Keratinocyte (primary cell): ENCODE results near the gene ITIH6. TPM values are rescaled to one million over a fixed set of nuclear protein-coding genes. Genes with fewer than 3 reads are reported as not detected.

ENCODE experiments used
- DNase-seq: peaks from one replicate; pipeline ENCODE4 v3.0.0-alpha.2; 2011; ENCODE audit warnings: low read depth, missing footprints, low spot score
- FAIRE-seq: peaks from 2 replicates; lab custom pipeline; 2011; peaks lifted over from hg19 to GRCh38; lab: Jason Lieb, UNC
- H2AFZ ChIP-seq: 2 replicates; pipeline ENCODE4 v1.6.0; 2012; ENCODE audit warnings: low read length, control low read depth, inconsistent platforms; ENCODE audit not compliant: control insufficient read depth
- H3K27ac ChIP-seq: 2 replicates; pipeline ENCODE4 v1.5.1; 2011; ENCODE audit warnings: low read length; ENCODE audit not compliant: control insufficient read depth, insufficient read depth
- H3K27me3 ChIP-seq: 3 replicates; pipeline ENCODE4 v1.6.0; 2011; ENCODE audit warnings: low read length; ENCODE audit not compliant: control insufficient read depth, insufficient read depth; ENCODE audit errors: extremely low read depth
- H3K36me3 ChIP-seq, 2 experiments: 2 replicates in 1 of 2; 3 replicates in 1 of 2; pipeline ENCODE4 v1.5.1; 2011; ENCODE audit warnings: low read length in 2 of 2, mild to moderate bottlenecking in 1 of 2; ENCODE audit not compliant: control insufficient read depth in 2 of 2, insufficient read depth in 2 of 2; ENCODE audit errors: extremely low read depth in 1 of 2
- H3K4me1 ChIP-seq: 3 replicates; pipeline ENCODE4 v1.5.1; 2011; ENCODE audit warnings: low read length; ENCODE audit not compliant: control insufficient read depth, insufficient read depth; ENCODE audit errors: extremely low read depth
- H3K4me2 ChIP-seq: 3 replicates; pipeline ENCODE4 v1.6.0; 2011; ENCODE audit warnings: low read depth, low read length; ENCODE audit not compliant: control insufficient read depth, insufficient read depth; ENCODE audit errors: extremely low read depth
- H3K4me3 ChIP-seq, 3 experiments: fragments of 200-600 bp in 1 of 3; sonication (generic) in 1 of 3; 2 replicates in 2 of 3; 3 replicates in 1 of 3; pipeline ENCODE4 v1.5.1; 2011 to 2016; ENCODE audit warnings: low read length in 3 of 3, mild to moderate bottlenecking in 3 of 3, control low read depth in 2 of 3, inconsistent platforms in 1 of 3, low read depth in 1 of 3, mixed read lengths in 1 of 3, mixed run types in 1 of 3, moderate library complexity in 1 of 3; ENCODE audit not compliant: control insufficient read depth in 2 of 3, insufficient read depth in 2 of 3; ENCODE audit errors: extremely low read depth in 1 of 3
- H3K79me2 ChIP-seq: 2 replicates; pipeline ENCODE4 v1.6.0; 2012; ENCODE audit warnings: low read length; ENCODE audit not compliant: control insufficient read depth, insufficient read depth
- H3K9ac ChIP-seq: 3 replicates; pipeline ENCODE4 v1.6.0; 2011; ENCODE audit warnings: low read length; ENCODE audit not compliant: control insufficient read depth, insufficient read depth; ENCODE audit errors: extremely low read depth
- H3K9me1 ChIP-seq: 3 replicates; pipeline ENCODE4 v1.6.0; 2011; ENCODE audit warnings: low read length; ENCODE audit not compliant: control insufficient read depth, insufficient read depth; ENCODE audit errors: extremely low read depth
- H3K9me3 ChIP-seq: 2 replicates; pipeline ENCODE4 v1.5.1; 2012; ENCODE audit warnings: low read depth, low read length; ENCODE audit not compliant: control insufficient read depth
- H4K20me1 ChIP-seq: 3 replicates; pipeline ENCODE4 v1.6.0; 2011; ENCODE audit warnings: low read length; ENCODE audit not compliant: control insufficient read depth, insufficient read depth; ENCODE audit errors: extremely low read depth
- EZH2 ChIP-seq: IDR thresholded peaks from one replicate; pipeline ENCODE4 v1.6.1; 2012; ENCODE audit warnings: inconsistent platforms, mild to moderate bottlenecking, low read length, moderate library complexity
- dilution Hi-C: fragments of 300-500 bp; cut with MboI; formaldehyde crosslinking; loops from one replicate; pipeline ENCODE4 v1.7.0; 2020; ENCODE audit warnings: low sequenced_read_pairs; ENCODE audit not compliant: extremely low pct_ligation_motif_present
- polyA plus RNA-seq, 5 experiments: library from polyadenylated mRNA; depleted of rRNA in 3 of 5; stranded (reverse) in 3 of 5; stranded (forward) in 1 of 5; unstranded in 1 of 5; fragments of >200 nt; gene quantifications; 1 replicate in 1 of 5; 2 replicates in 3 of 5; 3 replicates in 1 of 5; pipeline versions ENCODE4 v1.2.1 to v1.2.3, GENCODE V29; 2011 to 2012; ENCODE audit warnings: missing spikeins in 2 of 5, low read depth in 1 of 5, low replicate concordance in 1 of 5
- TF ChIP-seq, protein P1 (sequence below), 3 experiments: IDR thresholded peaks in 1 of 3; conservative IDR thresholded peaks in 1 of 3; optimal IDR thresholded peaks in 1 of 3; 2 replicates in 2 of 3; 3 replicates in 1 of 3; pipeline versions ENCODE3 to v1.5.1; 2011; ENCODE audit warnings: low read length in 3 of 3, mild to moderate bottlenecking in 3 of 3, moderate library complexity in 2 of 3, control low read depth in 1 of 3, inconsistent platforms in 1 of 3; ENCODE audit not compliant: insufficient read depth in 2 of 3; ENCODE audit errors: extremely low read depth in 1 of 3

ITIH6 gene
- polyA plus RNA-seq, 1 donor (not counting 4 experiments of a cell fraction or from before 2014, with no cell fraction given), result not detected

- no peaks in the 10 kb centered on the region for H3K4me1 ChIP-seq
- H3K27me3 ChIP-seq, result no peaks in the 10 kb centered on the region
- H3K9me3 ChIP-seq, result no peaks in the 10 kb centered on the region
- no peak for FAIRE-seq
- no peak overlapping the region for H2AFZ ChIP-seq
- no peak overlapping the region for H3K27ac ChIP-seq
- no peaks in the 10 kb centered on the region for H3K79me2 ChIP-seq
- no peaks in the 10 kb centered on the region for H4K20me1 ChIP-seq
- TF ChIP-seq EZH2, result no peak
- TF ChIP-seq, protein P1, sequence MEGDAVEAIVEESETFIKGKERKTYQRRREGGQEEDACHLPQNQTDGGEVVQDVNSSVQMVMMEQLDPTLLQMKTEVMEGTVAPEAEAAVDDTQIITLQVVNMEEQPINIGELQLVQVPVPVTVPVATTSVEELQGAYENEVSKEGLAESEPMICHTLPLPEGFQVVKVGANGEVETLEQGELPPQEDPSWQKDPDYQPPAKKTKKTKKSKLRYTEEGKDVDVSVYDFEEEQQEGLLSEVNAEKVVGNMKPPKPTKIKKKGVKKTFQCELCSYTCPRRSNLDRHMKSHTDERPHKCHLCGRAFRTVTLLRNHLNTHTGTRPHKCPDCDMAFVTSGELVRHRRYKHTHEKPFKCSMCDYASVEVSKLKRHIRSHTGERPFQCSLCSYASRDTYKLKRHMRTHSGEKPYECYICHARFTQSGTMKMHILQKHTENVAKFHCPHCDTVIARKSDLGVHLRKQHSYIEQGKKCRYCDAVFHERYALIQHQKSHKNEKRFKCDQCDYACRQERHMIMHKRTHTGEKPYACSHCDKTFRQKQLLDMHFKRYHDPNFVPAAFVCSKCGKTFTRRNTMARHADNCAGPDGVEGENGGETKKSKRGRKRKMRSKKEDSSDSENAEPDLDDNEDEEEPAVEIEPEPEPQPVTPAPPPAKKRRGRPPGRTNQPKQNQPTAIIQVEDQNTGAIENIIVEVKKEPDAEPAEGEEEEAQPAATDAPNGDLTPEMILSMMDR (optimal IDR thresholded peaks at IDR 0.05 in 1 of 3, IDR thresholded peaks at IDR 0.05 in 1 of 3, conservative IDR thresholded peaks at IDR 0.05 in 1 of 3; ENCODE audit: extremely low read depth in 1 of 3, insufficient read depth in 2 of 3, low read length in 3 of 3), result no peak
- dilution Hi-C loops, result no loop called here
- no peak overlapping the region for H3K9ac ChIP-seq
- H3K4me2 ChIP-seq, result no peak overlapping the region
- peaks cover 0 to 6% of the 10 kb centered on the region in 2 experiments for H3K36me3 ChIP-seq
- no peaks in the 10 kb centered on the region for H3K9me1 ChIP-seq
- DNase-seq, result no peak
- H3K4me3 ChIP-seq, result no peak overlapping the region
These were observed 20.2 kb upstream of the ITIH6 start for GRCh38 chrX:54818221-54818620.

- dilution Hi-C loops, result no loop called here
- no peak for FAIRE-seq
These were observed 19.3 kb upstream of the ITIH6 start for GRCh38 chrX:54817220-54817820.

More at GRCh38 chrX:54817220-54817820, 19.3 kb upstream of the ITIH6 start:
- Histone ChIP-seq H3K9me1 (no peaks in the 10 kb centered on the region), H3K27me3 (no peaks in the 10 kb centered on the region), H3K27ac (no peak overlapping the region), H2AFZ (no peak overlapping the region), H3K36me3 (peaks cover 0 to 6% of the 10 kb centered on the region in 2 experiments), H3K4me1 (no peaks in the 10 kb centered on the region), H3K79me2 (no peaks in the 10 kb centered on the region), H3K9me3 (no peaks in the 10 kb centered on the region), H3K4me3 (no peak overlapping the region), H3K4me2 (no peak overlapping the region), H3K9ac (no peak overlapping the region), H4K20me1 (no peaks in the 10 kb centered on the region)
- no peak for TF ChIP-seq EZH2
- TF ChIP-seq, protein P1 (optimal IDR thresholded peaks at IDR 0.05 in 1 of 3, IDR thresholded peaks at IDR 0.05 in 1 of 3, conservative IDR thresholded peaks at IDR 0.05 in 1 of 3; ENCODE audit: extremely low read depth in 1 of 3, insufficient read depth in 2 of 3, low read length in 3 of 3), result no peak
- DNase-seq, result no peak
